GM18519 (cell line): ENCODE measurements around the gene EIF4A3.
"Not testable (repeated sequence)": the region's sequence is repeated elsewhere in the genome, so short reads cannot be mapped to it uniquely, and the experiment has no call there.

Experiments
- ATAC-seq: cut with Tn5 transposase; IDR thresholded peaks from one replicate; pipeline ENCODE4 v1.9.1; 2021; ENCODE audit warnings: mild to moderate bottlenecking, moderate library complexity; ENCODE audit not compliant: unreplicated experiment, low FRiP score

EIF4A3 gene

GRCh38 chr17:80173916-80174315 lies 27.0 kb upstream of the EIF4A3 start:
- no peak for ATAC-seq

DNA sequence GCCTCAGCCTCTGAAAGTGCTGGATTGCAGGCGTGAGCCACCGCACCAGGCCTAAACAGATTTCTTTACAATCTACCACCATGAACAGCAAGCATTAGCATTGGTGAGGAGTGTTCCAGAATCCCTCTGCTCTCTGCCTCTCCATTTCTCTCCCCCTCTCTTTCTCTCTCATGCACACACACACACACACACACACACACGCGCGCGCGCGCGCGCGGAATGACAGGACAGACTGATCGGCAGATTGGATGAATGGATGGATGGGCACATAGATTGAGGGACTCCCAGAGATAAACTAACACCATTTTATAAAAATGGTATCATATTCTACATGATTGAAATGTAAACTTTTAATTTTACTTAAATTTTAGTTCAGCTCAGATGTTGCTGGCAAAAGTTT lies 26.2 kb upstream of the EIF4A3 start:
- ATAC-seq = no peak

GRCh38 chr17:80171681-80172080 lies 24.8 kb upstream of the EIF4A3 start:
- no peak for ATAC-seq

DNA sequence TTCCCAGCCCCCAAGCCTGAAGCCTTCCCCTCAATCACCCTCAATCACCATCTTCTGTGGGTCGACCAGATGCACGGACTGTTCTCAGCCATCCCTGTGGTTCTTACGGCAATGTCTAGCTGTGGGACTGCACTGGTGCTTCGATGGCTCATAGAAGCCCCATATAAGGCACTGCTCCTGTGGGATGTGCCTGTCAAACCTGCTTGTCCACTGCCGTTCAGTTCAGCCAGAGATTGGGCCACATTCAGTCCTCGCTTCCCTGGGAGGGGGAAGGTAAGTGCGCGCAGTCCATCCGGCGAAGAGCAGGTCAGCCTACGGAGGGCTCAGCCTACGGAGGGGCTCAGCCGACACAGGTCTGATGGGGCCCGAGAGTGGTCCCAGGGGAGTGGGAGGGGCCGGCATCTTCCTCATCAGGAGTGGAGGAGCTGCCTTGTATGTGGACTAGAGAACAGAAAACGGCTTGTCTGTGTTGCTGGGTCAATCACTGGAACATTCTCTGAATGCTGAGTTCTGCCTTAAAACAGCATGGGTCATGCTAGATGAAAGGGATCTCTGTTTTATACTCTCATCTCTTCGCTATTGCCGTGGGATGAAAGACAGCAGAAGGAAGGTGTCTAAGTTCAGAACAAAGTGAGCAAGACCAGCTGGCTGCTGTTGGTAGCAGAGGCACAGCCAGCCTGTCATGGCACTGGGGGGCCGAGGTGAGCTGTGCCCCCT lies 23.0 kb upstream of the EIF4A3 start, which contains the start of gene CARD14:
TSS of gene CARD14 (plus strand) at position 247 of the 717 bp plus-strand sequence. CDS start 11,409 bp downstream, outside the sequence.
- no peak for ATAC-seq

GRCh38 chr17:80169107-80169506 lies 22.2 kb upstream of the EIF4A3 start:
- no peak for ATAC-seq

- ATAC-seq = no peak
Measured at GRCh38 chr17:80168371-80168770, 21.4 kb upstream of the EIF4A3 start.

DNA sequence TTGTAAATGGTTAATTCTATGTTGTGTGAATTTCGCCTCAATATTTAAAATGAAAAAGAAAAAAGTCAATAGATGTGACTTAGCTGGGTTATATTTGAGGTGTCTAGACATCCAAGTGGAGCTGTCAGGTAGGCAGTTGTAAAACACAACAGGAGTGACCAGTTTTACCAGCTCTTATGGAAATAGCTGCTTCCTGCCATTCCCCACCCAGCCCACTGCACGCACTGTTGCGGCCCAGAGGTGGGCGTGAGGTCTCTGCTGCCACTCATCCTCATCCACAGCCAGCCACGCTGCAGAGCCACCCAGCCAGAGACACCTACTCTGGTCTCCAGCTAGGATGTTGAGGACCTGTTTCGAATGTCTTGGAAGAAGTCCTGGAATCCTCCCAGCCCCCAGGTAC lies 19.5 kb upstream of the EIF4A3 start:
- no peak for ATAC-seq

GRCh38 chr17:80164185-80164584 lies 17.3 kb upstream of the EIF4A3 start:
- ATAC-seq = no peak

DNA sequence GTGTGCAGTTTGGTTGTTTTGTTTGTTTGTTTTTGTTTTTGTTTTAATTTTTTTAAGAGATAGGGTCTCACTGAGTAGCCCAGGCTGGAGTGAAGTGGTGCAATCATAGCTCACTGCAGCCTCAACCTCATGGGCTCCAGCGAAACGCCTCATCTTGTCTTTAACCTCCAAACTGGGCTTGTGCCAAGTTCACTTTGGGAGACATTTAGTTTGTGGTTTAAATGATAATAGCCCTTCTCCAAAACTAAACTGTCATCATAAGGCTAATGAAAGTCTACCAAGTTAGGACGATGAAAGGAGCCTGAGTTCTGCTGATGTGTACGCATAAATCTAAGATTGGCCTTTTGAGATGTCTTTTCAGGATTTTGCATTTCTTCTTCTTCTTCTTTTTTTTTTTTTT lies 16.4 kb upstream of the EIF4A3 start:
- no peak for ATAC-seq

DNA sequence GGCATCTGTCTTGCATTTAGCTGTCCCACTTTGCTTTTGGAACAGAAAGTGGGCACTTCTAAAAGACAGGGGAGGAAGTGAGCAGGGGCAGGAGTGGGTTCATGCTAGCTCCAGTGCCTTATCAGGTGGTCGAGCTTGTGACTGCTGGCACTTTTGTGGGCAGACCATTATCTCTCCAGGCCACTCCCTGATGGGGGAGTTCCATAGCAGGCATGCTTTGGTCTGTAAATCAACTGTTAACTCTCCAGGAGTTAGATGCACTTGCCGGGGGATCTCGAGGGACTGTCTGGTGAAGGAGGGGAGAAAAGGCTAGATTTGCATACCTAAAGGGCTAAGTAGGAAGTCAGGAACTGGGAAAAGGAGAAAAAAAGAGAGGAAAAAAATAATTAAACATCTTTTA lies 13.6 kb upstream of the EIF4A3 start:
- no peak for ATAC-seq

- ATAC-seq = no peak
Measured at GRCh38 chr17:80158846-80159245, 11.9 kb upstream of the EIF4A3 start.

GRCh38 chr17:80155600-80155999 lies 8.7 kb upstream of the EIF4A3 start:
- ATAC-seq = not testable (repeated sequence)

GRCh38 chr17:80154166-80154565 lies 7.2 kb upstream of the EIF4A3 start:
- no peak for ATAC-seq

DNA sequence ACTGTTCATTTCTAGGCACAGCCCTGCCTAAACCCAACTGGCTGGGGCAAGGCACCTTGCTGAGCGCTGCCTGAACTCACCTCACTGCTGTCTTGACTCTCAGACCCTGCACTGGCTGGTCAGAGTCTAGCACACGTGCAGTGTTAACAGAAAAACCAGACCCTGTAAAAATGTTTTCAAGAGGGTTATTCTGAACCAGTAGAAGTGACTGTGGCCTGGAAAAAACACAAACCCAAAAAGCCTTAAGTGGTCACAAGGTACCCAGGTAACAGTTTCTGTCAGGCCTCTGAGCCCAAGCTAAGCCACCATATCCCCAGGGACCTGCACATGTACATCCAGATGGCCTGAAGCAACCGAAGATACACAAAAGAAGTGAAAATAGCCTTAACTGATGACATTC lies 6.1 kb upstream of the EIF4A3 start:
- ATAC-seq = no peak

GRCh38 chr17:80152081-80152702 lies 5.3 kb upstream of the EIF4A3 start:
- no peak for ATAC-seq

GRCh38 chr17:80151333-80151732 lies 4.4 kb upstream of the EIF4A3 start:
- no peak for ATAC-seq

DNA sequence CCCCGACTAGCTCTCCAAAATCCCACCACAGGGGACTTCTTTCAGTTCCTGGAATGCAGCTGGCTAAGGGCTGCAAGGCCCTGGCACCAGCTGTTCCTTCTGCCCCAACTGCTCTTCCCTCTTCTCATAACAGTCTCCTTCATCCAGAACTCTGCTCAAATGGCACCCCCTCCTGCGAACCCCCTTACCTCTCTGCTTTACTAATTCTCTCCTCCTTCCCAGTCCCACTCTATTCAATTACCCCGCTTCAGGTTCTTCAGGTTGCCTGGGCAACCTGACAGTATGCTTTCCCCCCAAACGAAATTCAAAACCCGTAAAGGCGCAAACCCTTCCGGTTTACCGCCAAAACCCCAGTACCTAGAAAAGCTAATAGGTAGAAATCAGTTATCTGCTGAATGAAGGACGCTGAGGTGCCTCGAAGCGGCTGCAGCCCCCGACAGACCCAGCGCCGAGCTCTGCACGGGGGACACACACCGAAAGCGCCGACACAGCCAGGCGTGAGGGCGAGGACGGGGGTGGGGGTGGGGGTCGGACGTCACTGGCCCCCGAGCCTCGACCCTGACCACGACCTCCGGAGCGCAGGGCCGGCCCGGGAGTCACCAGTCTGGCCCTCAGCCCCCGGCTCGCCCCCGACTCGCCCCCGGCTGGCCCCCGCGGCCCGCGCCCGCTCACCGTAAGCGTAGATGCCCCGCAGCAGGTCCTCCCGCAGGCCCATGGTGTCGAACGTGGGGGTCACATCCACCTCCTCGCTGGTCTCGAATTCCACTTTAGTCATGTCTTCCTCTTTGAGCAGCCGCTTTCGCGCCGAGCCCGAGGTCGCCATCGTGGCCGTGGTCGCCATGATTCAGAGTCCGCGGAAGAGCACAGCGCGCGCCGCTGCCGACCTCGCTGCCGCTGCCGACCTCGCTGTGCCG lies 550 bp downstream of the EIF4A3 start:
- peak; percentile 24 for ATAC-seq

GRCh38 chr17:80145076-80146075 lies 1.6 kb downstream of the EIF4A3 start:
- no peak for ATAC-seq

DNA sequence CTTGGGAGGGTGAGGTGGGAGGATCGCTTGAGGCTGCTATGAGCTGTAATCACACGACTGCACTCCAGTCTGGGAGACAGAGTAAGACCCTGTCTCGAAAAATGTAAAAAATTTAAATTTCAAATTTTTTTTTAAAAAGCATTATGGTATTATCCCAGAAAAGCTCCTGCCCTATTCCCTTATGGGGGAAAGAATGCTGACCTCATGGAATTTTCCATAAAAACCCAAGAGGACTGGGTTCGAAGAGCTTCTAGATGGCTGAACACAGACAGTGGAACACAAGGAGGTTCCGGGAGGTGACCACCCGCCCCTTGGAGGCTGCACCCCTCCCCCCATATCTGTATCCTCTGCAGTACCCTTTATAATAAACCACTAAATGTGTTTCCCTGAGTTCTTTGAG lies 4.0 kb downstream of the EIF4A3 start:
- no peak for ATAC-seq
